ENCODE data around the gene POU3F3.

POU3F3 gene

GRCh38 chr2:104818264-104818663 lies 35.7 kb upstream of the POU3F3 start (continued):
- no peak for TF ChIP-seq HOXC10 (CRISPR knock-in tag; IDR thresholded peaks at IDR 0.05)

DNA sequence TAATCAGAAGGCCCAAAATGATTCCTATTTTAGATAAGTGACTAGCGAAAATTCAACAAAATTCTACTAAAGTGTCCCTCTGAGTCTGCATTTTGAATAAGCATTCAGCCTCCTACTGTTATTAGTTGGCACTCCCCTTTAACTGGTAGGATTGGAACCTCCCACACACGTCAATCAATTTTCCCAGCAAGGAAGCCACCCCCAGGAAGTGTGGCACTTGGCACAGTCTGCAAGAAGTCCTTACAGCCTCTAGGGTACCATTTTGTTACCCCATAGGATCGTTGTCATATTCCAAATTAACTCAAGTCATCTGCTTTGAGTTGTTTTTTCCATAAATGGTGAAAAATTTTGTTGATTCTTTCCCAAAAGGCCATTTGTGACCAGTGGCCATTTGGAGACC lies 33.8 kb upstream of the POU3F3 start:
- Histone ChIP-seq H3K4me3 (ENCODE audit: low read depth, low read length) (no peak overlapping the region), H3K4me1 (ENCODE audit: control insufficient read depth, insufficient read depth, low read length) (peaks cover 5% of the 10 kb centered on the region), H3K36me3 (ENCODE audit: control insufficient read depth in 2 of 2, insufficient read depth in 1 of 2, low read length in 2 of 2) (no peaks in the 10 kb centered on the region), H3K9me3 (ENCODE audit: control insufficient read depth, insufficient read depth, low read depth, low read length) (no peaks in the 10 kb centered on the region), H3K27ac (ENCODE audit: extremely low read depth, low read depth, low read length) (no peak overlapping the region)
- POLR2A ChIA-PET: no interaction called here
- TF ChIP-seq ZNF548 (tag by site-specific recombination; IDR thresholded peaks at IDR 0.05) (no peak), ZNF341 (tag by site-specific recombination; IDR thresholded peaks at IDR 0.05; ENCODE audit: low read depth) (no peak), GLI4 (tag by site-specific recombination; IDR thresholded peaks at IDR 0.05) (no peak), TCF7L2 (IDR thresholded peaks at IDR 0.05; ENCODE audit: borderline replicate concordance, low read depth, low read length) (no peak)
- CTCF ChIA-PET: no interaction called here

- CTCF ChIA-PET: interaction anchor here (1.4 kb wide), 1 partner anchor 24 kb away, joined by 5 read pairs; no protein-coding TSS in a partner anchor
- Histone ChIP-seq H3K36me3 (ENCODE audit: control insufficient read depth in 2 of 2, insufficient read depth in 1 of 2, low read length in 2 of 2) (no peaks in the 10 kb centered on the region; a peak in 1 of 3 replicates), H3K27ac (ENCODE audit: extremely low read depth, low read depth, low read length) (peak overlapping the region; percentile 56), H3K9me3 (ENCODE audit: control insufficient read depth, insufficient read depth, low read depth, low read length) (no peaks in the 10 kb centered on the region), H3K4me3 (ENCODE audit: low read depth, low read length) (no peak overlapping the region), H3K4me1 (ENCODE audit: control insufficient read depth, insufficient read depth, low read length) (peaks cover 21% of the 10 kb centered on the region)
- TF ChIP-seq, protein P1, sequence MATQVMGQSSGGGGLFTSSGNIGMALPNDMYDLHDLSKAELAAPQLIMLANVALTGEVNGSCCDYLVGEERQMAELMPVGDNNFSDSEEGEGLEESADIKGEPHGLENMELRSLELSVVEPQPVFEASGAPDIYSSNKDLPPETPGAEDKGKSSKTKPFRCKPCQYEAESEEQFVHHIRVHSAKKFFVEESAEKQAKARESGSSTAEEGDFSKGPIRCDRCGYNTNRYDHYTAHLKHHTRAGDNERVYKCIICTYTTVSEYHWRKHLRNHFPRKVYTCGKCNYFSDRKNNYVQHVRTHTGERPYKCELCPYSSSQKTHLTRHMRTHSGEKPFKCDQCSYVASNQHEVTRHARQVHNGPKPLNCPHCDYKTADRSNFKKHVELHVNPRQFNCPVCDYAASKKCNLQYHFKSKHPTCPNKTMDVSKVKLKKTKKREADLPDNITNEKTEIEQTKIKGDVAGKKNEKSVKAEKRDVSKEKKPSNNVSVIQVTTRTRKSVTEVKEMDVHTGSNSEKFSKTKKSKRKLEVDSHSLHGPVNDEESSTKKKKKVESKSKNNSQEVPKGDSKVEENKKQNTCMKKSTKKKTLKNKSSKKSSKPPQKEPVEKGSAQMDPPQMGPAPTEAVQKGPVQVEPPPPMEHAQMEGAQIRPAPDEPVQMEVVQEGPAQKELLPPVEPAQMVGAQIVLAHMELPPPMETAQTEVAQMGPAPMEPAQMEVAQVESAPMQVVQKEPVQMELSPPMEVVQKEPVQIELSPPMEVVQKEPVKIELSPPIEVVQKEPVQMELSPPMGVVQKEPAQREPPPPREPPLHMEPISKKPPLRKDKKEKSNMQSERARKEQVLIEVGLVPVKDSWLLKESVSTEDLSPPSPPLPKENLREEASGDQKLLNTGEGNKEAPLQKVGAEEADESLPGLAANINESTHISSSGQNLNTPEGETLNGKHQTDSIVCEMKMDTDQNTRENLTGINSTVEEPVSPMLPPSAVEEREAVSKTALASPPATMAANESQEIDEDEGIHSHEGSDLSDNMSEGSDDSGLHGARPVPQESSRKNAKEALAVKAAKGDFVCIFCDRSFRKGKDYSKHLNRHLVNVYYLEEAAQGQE (tag by site-specific recombination; IDR thresholded peaks at IDR 0.05): peak; percentile 65
- no peak for TF ChIP-seq TCF7L2 (IDR thresholded peaks at IDR 0.05; ENCODE audit: borderline replicate concordance, low read depth, low read length)
- TF ChIP-seq, protein P2, sequence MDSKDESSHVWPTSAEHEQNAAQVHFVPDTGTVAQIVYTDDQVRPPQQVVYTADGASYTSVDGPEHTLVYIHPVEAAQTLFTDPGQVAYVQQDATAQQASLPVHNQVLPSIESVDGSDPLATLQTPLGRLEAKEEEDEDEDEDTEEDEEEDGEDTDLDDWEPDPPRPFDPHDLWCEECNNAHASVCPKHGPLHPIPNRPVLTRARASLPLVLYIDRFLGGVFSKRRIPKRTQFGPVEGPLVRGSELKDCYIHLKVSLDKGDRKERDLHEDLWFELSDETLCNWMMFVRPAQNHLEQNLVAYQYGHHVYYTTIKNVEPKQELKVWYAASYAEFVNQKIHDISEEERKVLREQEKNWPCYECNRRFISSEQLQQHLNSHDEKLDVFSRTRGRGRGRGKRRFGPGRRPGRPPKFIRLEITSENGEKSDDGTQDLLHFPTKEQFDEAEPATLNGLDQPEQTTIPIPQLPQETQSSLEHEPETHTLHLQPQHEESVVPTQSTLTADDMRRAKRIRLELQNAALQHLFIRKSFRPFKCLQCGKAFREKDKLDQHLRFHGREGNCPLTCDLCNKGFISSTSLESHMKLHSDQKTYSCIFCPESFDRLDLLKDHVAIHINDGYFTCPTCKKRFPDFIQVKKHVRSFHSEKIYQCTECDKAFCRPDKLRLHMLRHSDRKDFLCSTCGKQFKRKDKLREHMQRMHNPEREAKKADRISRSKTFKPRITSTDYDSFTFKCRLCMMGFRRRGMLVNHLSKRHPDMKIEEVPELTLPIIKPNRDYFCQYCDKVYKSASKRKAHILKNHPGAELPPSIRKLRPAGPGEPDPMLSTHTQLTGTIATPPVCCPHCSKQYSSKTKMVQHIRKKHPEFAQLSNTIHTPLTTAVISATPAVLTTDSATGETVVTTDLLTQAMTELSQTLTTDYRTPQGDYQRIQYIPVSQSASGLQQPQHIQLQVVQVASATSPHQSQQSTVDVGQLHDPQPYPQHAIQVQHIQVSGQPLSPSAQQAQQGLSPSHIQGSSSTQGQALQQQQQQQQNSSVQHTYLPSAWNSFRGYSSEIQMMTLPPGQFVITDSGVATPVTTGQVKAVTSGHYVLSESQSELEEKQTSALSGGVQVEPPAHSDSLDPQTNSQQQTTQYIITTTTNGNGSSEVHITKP (tag by site-specific recombination; IDR thresholded peaks at IDR 0.05): 0 out of 2 replicates have a peak, but pooled peaks have one; percentile 19
- POLR2A ChIA-PET: no interaction called here
Measured at GRCh38 chr2:104825124-104825865, 28.6 kb upstream of the POU3F3 start.

DNA sequence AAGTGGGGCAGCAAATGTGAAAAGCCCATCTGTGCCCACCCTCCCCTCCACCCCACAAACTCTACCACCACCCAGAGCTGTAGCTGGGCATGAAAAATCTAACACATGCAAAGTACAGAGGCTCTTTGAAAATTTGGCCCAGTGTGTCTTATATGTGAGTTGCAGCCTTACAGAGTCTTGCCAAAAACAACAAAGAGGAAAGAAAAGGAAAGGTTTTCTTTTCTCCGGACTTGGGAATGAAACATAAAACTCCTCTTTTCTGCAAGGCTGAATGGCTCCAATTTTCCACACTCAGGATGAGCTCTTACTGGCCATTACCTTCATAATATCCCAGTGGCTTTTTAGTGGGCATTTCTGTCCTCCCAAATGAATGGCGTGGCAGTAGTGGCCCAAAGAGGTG lies 27.9 kb upstream of the POU3F3 start:
- no peak overlapping the region for H3K4me3 ChIP-seq (ENCODE audit: low read depth, low read length)
- H3K36me3 ChIP-seq (ENCODE audit: control insufficient read depth in 2 of 2, insufficient read depth in 1 of 2, low read length in 2 of 2): no peaks in the 10 kb centered on the region; a peak in 1 of 3 replicates
- ChIA-PET CTCF (interaction anchor here (0.9 to 1.4 kb wide), 2 partner anchors 12 to 23 kb away, joined by 3 to 5 read pairs; no protein-coding TSS in a partner anchor), POLR2A (no interaction called here)
- peaks cover 21% of the 10 kb centered on the region for H3K4me1 ChIP-seq (ENCODE audit: control insufficient read depth, insufficient read depth, low read length)
- TF ChIP-seq ZNF561 (tag by site-specific recombination; IDR thresholded peaks at IDR 0.05; ENCODE audit: borderline replicate concordance) (no peak), GLIS1 (tag by site-specific recombination; IDR thresholded peaks at IDR 0.05) (no peak), ZNF426 (tag by site-specific recombination; IDR thresholded peaks at IDR 0.05) (no peak), TRIM28 (IDR thresholded peaks at IDR 0.05; ENCODE audit: borderline replicate concordance, low read length) (no peak)
- TF ChIP-seq, protein P3, sequence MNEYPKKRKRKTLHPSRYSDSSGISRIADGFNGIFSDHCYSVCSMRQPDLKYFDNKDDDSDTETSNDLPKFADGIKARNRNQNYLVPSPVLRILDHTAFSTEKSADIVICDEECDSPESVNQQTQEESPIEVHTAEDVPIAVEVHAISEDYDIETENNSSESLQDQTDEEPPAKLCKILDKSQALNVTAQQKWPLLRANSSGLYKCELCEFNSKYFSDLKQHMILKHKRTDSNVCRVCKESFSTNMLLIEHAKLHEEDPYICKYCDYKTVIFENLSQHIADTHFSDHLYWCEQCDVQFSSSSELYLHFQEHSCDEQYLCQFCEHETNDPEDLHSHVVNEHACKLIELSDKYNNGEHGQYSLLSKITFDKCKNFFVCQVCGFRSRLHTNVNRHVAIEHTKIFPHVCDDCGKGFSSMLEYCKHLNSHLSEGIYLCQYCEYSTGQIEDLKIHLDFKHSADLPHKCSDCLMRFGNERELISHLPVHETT (tag by site-specific recombination; IDR thresholded peaks at IDR 0.05): no peak
- peak overlapping the region; percentile 56 for H3K27ac ChIP-seq (ENCODE audit: extremely low read depth, low read depth, low read length)
- H3K9me3 ChIP-seq (ENCODE audit: control insufficient read depth, insufficient read depth, low read depth, low read length): no peaks in the 10 kb centered on the region

Data from HEK293 (cell line).